Measurements from ENCODE around the gene ZCCHC10.

- TF ChIP-seq MLLT1 (IDR thresholded peaks at IDR 0.05) (no peak), CHD2 (IDR thresholded peaks at IDR 0.05; ENCODE audit: borderline replicate concordance, low read depth, low read length) (no peak), POLR2A (IDR thresholded peaks at IDR 0.05; ENCODE audit: low read depth, low read length) (no peak), CTCF (IDR thresholded peaks at IDR 0.05 in 2 of 3, conservative IDR thresholded peaks at IDR 0.05 in 1 of 3; ENCODE audit: control insufficient read depth in 2 of 3, extremely low read depth in 1 of 3, insufficient read depth in 1 of 3, low read depth in 3 of 3, low read length in 3 of 3) (no peak), EP300 (IDR thresholded peaks at IDR 0.05; ENCODE audit: borderline replicate concordance in 1 of 2, control insufficient read depth in 1 of 2, low read depth in 2 of 2, low read length in 2 of 2) (no peak), MEF2A (IDR thresholded peaks at IDR 0.05; ENCODE audit: insufficient read depth, low read depth, low read length) (no peak)
Observed at GRCh38 chr5:133056891-133057290, 30.5 kb upstream of the ZCCHC10 start.
